Mesothelial cell of epicardium (in vitro differentiated cells): Measurements from ENCODE around the gene PRKG1. TPM values are rescaled to one million over a fixed set of nuclear protein-coding genes. Genes with fewer than 3 reads are reported as not detected.

ENCODE experiments used
- DNase-seq, 2 experiments: peaks; one replicate each; pipeline ENCODE4 v3.0.0; 2021; ENCODE audit warnings: low spot score in 2 of 2; ENCODE audit not compliant: unreplicated experiment in 2 of 2
- H3K27ac Mint-ChIP-seq: 2 replicates; pipeline ENCODE4 v1.8.0; 2021; ENCODE audit warnings: mixed read lengths
- H3K27me3 Mint-ChIP-seq: 2 replicates; pipeline ENCODE4 v1.8.0; 2021; ENCODE audit warnings: low read depth, mixed read lengths
- H3K36me3 Mint-ChIP-seq: 2 replicates; pipeline ENCODE4 v1.8.0; 2021; ENCODE audit warnings: mixed read lengths
- H3K4me1 Mint-ChIP-seq: 2 replicates; pipeline ENCODE4 v1.8.0; 2021; ENCODE audit warnings: mixed read lengths
- H3K4me3 Mint-ChIP-seq: 2 replicates; pipeline ENCODE4 v1.8.0; 2021; ENCODE audit warnings: mild to moderate bottlenecking, moderate library complexity, mixed read lengths
- H3K9me3 Mint-ChIP-seq: 2 replicates; pipeline ENCODE4 v1.8.0; 2021; ENCODE audit warnings: mixed read lengths
- total RNA-seq: library from RNA; stranded (reverse); gene quantifications from 3 replicates; pipeline ENCODE4 v1.2.1, GENCODE V29; 2021
- TF ChIP-seq, protein P1 (sequence below): fragments of 200-600 bp; sonication (generic); IDR thresholded peaks from one replicate; pipeline ENCODE4 v1.5.0; 2021; ENCODE audit warnings: antibody characterized with exemption; ENCODE audit not compliant: unreplicated experiment

PRKG1 gene
- total RNA-seq, 1 donor from 2014 or later = 37.0 TPM

DNA sequence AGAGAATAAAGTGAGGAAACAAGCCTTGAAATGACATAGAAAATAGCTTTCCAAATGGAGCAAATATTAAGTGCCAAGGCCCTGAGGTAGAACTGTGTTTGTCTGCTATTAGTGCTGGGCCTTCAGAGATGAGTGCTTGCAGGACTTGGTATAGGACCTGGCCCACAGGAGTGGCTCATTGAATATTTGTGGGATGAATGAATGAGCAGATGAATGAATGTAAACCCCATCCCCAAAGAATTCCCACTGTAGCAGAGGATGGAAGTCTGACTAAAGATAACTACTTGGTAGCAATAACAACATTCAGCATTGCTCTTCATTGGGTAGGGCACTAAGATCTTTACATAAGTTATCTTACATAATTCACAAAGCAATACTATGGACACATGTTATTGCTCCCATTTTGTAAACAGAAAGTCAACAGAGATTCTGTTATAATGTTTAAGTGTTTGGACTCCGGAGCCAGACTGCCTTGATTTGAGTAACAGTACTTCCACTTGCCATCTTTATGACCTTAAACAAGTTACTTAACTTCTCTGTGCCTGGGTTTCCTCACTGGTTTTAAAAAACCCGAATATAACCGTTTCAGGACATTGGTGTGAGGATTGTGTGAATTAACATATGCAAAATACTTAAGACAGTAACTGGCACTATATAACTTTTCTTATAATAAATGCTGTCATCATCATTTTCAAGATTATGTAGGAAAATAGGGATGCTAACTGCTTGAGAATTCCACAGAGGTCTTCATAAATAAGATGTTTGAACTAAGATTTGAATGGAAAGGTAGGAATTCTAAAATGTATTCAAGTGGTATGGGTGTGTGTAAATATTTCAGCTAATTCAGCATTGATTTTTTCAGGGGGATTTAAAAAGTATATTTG is 141.9 kb downstream of the PRKG1 start:
- Mint-ChIP-seq H3K4me3 (no peak overlapping the region), H3K4me1 (peaks cover 4% of the 10 kb centered on the region), H3K27me3 (no peaks in the 10 kb centered on the region), H3K36me3 (peaks cover 1% of the 10 kb centered on the region), H3K9me3 (peaks cover 7% of the 10 kb centered on the region), H3K27ac (no peak overlapping the region)
- DNase-seq = no peak
- TF ChIP-seq, protein P1, sequence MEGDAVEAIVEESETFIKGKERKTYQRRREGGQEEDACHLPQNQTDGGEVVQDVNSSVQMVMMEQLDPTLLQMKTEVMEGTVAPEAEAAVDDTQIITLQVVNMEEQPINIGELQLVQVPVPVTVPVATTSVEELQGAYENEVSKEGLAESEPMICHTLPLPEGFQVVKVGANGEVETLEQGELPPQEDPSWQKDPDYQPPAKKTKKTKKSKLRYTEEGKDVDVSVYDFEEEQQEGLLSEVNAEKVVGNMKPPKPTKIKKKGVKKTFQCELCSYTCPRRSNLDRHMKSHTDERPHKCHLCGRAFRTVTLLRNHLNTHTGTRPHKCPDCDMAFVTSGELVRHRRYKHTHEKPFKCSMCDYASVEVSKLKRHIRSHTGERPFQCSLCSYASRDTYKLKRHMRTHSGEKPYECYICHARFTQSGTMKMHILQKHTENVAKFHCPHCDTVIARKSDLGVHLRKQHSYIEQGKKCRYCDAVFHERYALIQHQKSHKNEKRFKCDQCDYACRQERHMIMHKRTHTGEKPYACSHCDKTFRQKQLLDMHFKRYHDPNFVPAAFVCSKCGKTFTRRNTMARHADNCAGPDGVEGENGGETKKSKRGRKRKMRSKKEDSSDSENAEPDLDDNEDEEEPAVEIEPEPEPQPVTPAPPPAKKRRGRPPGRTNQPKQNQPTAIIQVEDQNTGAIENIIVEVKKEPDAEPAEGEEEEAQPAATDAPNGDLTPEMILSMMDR = no peak

DNA sequence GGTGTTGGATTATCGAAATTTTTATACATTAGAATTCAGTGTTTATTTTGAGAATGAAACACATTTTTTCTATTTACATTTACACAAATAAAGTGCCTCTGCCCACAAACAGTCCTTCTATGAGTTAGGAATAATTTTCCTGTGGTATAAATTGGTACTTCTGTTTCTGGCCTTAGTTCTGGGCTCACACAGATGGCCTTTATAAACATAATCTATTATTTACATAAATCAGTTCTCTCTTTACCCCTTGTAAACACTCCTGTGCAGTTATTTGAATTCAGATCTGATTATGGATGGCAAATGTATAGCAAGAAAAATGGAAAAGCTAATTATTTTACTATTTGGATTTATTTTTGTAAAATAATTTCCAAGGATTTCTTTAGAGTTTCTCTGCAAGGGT is 143.2 kb downstream of the PRKG1 start:
- H3K4me1 Mint-ChIP-seq = peaks cover 4% of the 10 kb centered on the region
- H3K36me3 Mint-ChIP-seq = peaks cover 1% of the 10 kb centered on the region
- no peak overlapping the region for H3K4me3 Mint-ChIP-seq
- TF ChIP-seq, protein P1 = no peak
- H3K27ac Mint-ChIP-seq = no peak overlapping the region
- H3K27me3 Mint-ChIP-seq = no peaks in the 10 kb centered on the region
- H3K9me3 Mint-ChIP-seq = peaks cover 5% of the 10 kb centered on the region
- DNase-seq = no peak

DNA sequence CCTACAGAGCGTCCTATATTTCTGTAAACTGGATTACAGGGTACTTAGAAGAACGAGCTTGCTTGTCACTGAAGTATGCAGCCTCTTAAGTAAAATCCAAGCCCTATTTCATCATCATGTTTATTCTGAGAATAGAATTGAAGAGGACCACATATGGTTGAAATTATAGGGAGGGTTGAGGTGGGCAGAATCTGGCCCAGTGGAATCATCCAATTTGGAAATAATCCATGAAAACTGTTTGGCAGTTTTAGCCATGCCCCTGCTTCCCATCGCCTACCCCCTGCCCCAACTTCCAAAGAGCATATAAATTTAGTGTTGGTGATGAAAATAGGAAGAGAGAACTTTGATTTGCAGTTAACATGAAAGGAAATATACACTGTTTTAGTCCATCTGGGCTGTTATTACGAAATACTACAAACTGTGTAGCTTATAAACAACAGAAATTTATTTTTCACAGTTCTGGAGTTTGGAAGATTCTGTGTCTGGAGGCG is 150.4 kb downstream of the PRKG1 start:
- DNase-seq = no peak
- H3K27ac Mint-ChIP-seq = peak overlapping the region; percentile 35
- TF ChIP-seq, protein P1 = no peak
- no peaks in the 10 kb centered on the region for H3K27me3 Mint-ChIP-seq
- peaks cover 1% of the 10 kb centered on the region for H3K36me3 Mint-ChIP-seq
- no peak overlapping the region for H3K4me3 Mint-ChIP-seq
- peaks cover 26% of the 10 kb centered on the region for H3K4me1 Mint-ChIP-seq
- H3K9me3 Mint-ChIP-seq = peaks cover 3% of the 10 kb centered on the region

DNA sequence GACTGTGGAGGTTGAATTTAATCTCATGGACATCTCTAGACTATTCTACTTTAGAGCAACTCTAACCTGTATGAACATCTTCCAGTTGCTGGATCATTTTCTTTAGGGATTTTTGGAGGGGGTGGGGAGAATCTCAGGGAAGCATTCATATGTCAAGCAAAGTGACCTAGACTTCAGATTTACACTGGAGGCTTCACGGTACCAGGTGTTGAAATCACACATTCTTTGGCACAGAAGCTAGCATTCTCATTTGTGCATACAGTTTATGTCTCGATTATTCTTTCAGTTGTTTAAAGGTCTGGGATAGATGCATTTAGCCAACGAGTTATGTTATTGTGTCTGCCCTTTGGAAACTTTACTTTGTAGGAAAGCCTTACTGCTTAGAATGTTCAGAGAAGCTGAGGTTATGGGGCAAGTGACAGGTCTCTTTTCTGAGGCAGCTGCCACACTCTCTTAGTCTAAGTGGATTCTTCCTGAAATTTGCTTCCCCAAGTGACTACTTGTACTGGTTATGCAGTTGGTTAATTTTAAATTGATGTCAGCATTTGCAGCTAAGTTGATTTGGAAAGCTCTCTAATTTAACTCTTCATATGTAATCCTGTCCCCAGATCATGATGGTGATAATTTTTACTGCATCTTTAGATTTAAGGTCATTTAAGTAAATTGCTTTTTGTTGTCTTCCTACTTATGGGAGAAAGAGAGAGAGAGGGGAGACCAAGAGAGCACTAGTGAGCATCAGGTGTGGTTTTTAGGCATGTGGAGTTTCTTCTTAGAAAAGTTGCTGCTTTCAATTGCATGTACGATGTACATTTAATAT is 153.8 kb downstream of the PRKG1 start:
- H3K4me3 Mint-ChIP-seq = no peak overlapping the region
- peaks cover 43% of the 10 kb centered on the region for H3K4me1 Mint-ChIP-seq
- peak overlapping the region; percentile 11 for H3K27ac Mint-ChIP-seq
- no peak for DNase-seq
- no peaks in the 10 kb centered on the region for H3K9me3 Mint-ChIP-seq
- no peaks in the 10 kb centered on the region for H3K36me3 Mint-ChIP-seq
- no peaks in the 10 kb centered on the region for H3K27me3 Mint-ChIP-seq
- TF ChIP-seq, protein P1 = no peak

DNA sequence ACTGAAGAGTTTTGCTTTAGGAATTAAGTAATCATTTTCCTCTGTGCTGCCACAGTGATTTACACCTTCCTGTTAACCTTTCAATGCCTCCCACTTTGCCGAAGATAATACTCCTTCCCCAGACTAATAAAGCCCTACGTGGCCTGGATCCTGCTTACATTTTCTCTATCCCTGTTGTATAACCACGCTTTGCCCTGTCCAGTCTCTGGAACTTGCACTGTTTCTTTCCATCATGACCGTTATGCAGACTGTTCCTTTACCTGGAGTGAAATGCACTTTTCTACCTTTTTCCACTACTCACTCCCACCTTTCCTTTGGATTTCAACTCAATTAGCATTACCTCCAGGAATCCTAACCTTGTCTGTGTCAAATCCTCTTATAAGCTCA is 154.4 kb downstream of the PRKG1 start:
- TF ChIP-seq, protein P1 = no peak
- peaks cover 47% of the 10 kb centered on the region for H3K4me1 Mint-ChIP-seq
- H3K9me3 Mint-ChIP-seq = no peaks in the 10 kb centered on the region
- no peak for DNase-seq
- H3K27ac Mint-ChIP-seq = no peak overlapping the region
- H3K27me3 Mint-ChIP-seq = no peaks in the 10 kb centered on the region
- H3K4me3 Mint-ChIP-seq = no peak overlapping the region
- no peaks in the 10 kb centered on the region for H3K36me3 Mint-ChIP-seq
